ENCODE measurements around the gene DSG4.

DSG4 gene

GRCh38 chr18:31410716-31411483 is 34.3 kb downstream of the DSG4 start:
- DNase-seq: no peak

GRCh38 chr18:31413137-31413536 is 36.6 kb downstream of the DSG4 start:
- DNase-seq: no peak

- DNase-seq: no peak
Observed at GRCh38 chr18:31417850-31418249, 41.3 kb downstream of the DSG4 start.

- DNase-seq: no peak
Observed at GRCh38 chr18:31419457-31419932, 42.9 kb downstream of the DSG4 start.

GRCh38 chr18:31420032-31420431 is 43.5 kb downstream of the DSG4 start:
- no peak for DNase-seq

- DNase-seq: no peak
Observed at GRCh38 chr18:31420524-31420923, 43.9 kb downstream of the DSG4 start.

- DNase-seq: peak; percentile 4
Observed at GRCh38 chr18:31424383-31424988, 47.9 kb downstream of the DSG4 start.

GRCh38 chr18:31426021-31426420 is 49.4 kb downstream of the DSG4 start:
- no peak for DNase-seq

GRCh38 chr18:31426871-31427406 is 50.4 kb downstream of the DSG4 start:
- no peak for DNase-seq

GRCh38 chr18:31428211-31428610 is 51.6 kb downstream of the DSG4 start:
- DNase-seq: no peak

GRCh38 chr18:31429623-31430022 is 53.0 kb downstream of the DSG4 start:
- no peak for DNase-seq

GRCh38 chr18:31430072-31430471 is 53.5 kb downstream of the DSG4 start:
- no peak for DNase-seq

GRCh38 chr18:31430554-31430953 is 54.0 kb downstream of the DSG4 start:
- no peak for DNase-seq

- DNase-seq: no peak
Observed at GRCh38 chr18:31432316-31432715, 55.7 kb downstream of the DSG4 start.

- DNase-seq: no peak
Observed at GRCh38 chr18:31436825-31437224, 60.2 kb downstream of the DSG4 start.

- no peak for DNase-seq
Observed at GRCh38 chr18:31438402-31438801, 61.8 kb downstream of the DSG4 start.

- no peak for DNase-seq
Observed at GRCh38 chr18:31439807-31440325, 63.3 kb downstream of the DSG4 start.

- DNase-seq: no peak
Observed at GRCh38 chr18:31440787-31441186, 64.2 kb downstream of the DSG4 start.

GRCh38 chr18:31441493-31441892 is 64.9 kb downstream of the DSG4 start:
- no peak for DNase-seq

GRCh38 chr18:31444142-31444541 is 67.6 kb downstream of the DSG4 start:
- DNase-seq: no peak

GRCh38 chr18:31445908-31446307 is 69.3 kb downstream of the DSG4 start:
- no peak for DNase-seq

GRCh38 chr18:31446854-31447253 is 70.3 kb downstream of the DSG4 start:
- no peak for DNase-seq

- no peak for DNase-seq
Observed at GRCh38 chr18:31447530-31448191, 71.1 kb downstream of the DSG4 start, which contains the start of gene DSG3. Gene DSG3 (plus strand): TSS chr18:31447741. CDS start chr18:31447878, 137 bp downstream.

All from KG1 (cell line).